ENCODE data around the gene LTK. TPM values are rescaled to one million over a fixed set of nuclear protein-coding genes. Genes with fewer than 3 reads are reported as not detected.
A peak's percentile ranks its signal among the peaks of the same experiment; 100 is the strongest.

LTK gene
- total RNA-seq, 1 experiment from 2014 or later, result 0.07 TPM

DNA sequence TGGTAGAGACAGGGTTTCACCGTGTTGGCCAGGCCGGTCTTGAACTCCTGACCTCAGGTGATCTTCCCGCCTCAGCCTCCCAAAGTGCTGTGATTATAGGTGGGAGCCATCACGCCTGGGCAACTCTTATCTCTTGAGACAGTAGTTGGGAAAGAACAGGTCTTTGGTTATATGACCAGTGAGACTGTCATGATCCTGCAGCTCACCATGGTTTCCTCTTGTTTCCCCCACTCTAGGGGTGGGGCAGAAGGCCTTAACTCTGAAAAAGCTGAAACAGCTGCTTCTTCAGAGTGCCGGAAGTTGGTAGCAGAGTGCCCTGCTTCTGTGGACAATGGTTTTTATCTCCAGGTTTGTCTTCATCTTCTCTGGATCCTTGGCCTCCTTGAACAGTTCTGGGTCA, 40.7 kb upstream of the LTK start:
- no peak overlapping the region for H3K4me3 ChIP-seq (ENCODE audit: low read length)
- ChIA-PET POLR2A (ENCODE audit: unreplicated experiment) (no interaction called here), CTCF (no interaction called here)
- no peak for DNase-seq
- TF ChIP-seq EZH2 (IDR thresholded peaks at IDR 0.05; ENCODE audit: low read length, unreplicated experiment) (no peak), EZH2phosphoT487 (IDR thresholded peaks at IDR 0.05; ENCODE audit: borderline replicate concordance, low read length) (no peak)
- TF ChIP-seq, protein P1, sequence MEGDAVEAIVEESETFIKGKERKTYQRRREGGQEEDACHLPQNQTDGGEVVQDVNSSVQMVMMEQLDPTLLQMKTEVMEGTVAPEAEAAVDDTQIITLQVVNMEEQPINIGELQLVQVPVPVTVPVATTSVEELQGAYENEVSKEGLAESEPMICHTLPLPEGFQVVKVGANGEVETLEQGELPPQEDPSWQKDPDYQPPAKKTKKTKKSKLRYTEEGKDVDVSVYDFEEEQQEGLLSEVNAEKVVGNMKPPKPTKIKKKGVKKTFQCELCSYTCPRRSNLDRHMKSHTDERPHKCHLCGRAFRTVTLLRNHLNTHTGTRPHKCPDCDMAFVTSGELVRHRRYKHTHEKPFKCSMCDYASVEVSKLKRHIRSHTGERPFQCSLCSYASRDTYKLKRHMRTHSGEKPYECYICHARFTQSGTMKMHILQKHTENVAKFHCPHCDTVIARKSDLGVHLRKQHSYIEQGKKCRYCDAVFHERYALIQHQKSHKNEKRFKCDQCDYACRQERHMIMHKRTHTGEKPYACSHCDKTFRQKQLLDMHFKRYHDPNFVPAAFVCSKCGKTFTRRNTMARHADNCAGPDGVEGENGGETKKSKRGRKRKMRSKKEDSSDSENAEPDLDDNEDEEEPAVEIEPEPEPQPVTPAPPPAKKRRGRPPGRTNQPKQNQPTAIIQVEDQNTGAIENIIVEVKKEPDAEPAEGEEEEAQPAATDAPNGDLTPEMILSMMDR (conservative IDR thresholded peaks at IDR 0.05; ENCODE audit: low read depth, low read length), result no peak
- no peaks in the 10 kb centered on the region for H3K9me3 ChIP-seq (ENCODE audit: low read length)
- H4K20me1 ChIP-seq (ENCODE audit: low read length), result no peaks in the 10 kb centered on the region
- H3K4me2 ChIP-seq (ENCODE audit: low read length), result no peak overlapping the region
- no peaks in the 10 kb centered on the region for H3K27me3 ChIP-seq (ENCODE audit: low read length)
- no peaks in the 10 kb centered on the region for H3K36me3 ChIP-seq (ENCODE audit: low read depth, low read length)
- H3K79me2 ChIP-seq (ENCODE audit: low read length), result no peaks in the 10 kb centered on the region
- H3F3A ChIP-seq (ENCODE audit: low read length, unreplicated experiment), result no peaks in the 10 kb centered on the region
- no peak overlapping the region for H2AFZ ChIP-seq (ENCODE audit: low read length)
- no peak overlapping the region for H3K27ac ChIP-seq (ENCODE audit: low read length)
- no peak overlapping the region for H3K9ac ChIP-seq (ENCODE audit: low read length)
- H3K4me1 ChIP-seq (ENCODE audit: insufficient read depth, low read length), result peaks cover 16% of the 10 kb centered on the region
- no peak for ATAC-seq
- H3K9me2 ChIP-seq (replicated peaks; ENCODE audit: low read length), result no peaks in the 10 kb centered on the region
- intact Hi-C loops (cut with micrococcal nuclease), result no loop called here
- BruUV-seq (replicated peaks), result no TSS peak

DNA sequence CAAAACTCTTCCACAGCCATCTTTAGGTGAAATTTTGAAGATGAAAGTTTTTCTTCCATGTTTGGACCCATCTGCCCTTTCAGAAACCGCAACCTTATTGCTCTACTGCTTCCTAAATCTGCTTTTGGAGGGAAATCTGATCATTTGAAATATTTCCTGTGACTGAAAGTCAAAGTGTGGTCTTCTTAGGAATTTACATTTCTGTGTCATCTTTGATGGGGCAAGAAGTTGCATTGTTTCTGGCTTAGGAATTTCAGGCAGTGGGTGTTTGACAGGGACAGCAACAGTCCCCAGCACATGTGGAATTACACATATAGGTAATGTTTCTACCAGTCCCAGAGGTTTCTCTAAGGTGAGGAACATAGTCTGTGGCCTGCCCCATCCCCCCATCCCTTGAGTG, 40.1 kb upstream of the LTK start:
- Histone ChIP-seq H4K20me1 (ENCODE audit: low read length) (no peaks in the 10 kb centered on the region), H3K27ac (ENCODE audit: low read length) (no peak overlapping the region), H3K4me2 (ENCODE audit: low read length) (no peak overlapping the region), H2AFZ (ENCODE audit: low read length) (no peak overlapping the region), H3K4me3 (ENCODE audit: low read length) (no peak overlapping the region), H3K4me1 (ENCODE audit: insufficient read depth, low read length) (peaks cover 16% of the 10 kb centered on the region), H3K9ac (ENCODE audit: low read length) (no peak overlapping the region), H3K27me3 (ENCODE audit: low read length) (no peaks in the 10 kb centered on the region), H3K79me2 (ENCODE audit: low read length) (no peaks in the 10 kb centered on the region), H3K9me3 (ENCODE audit: low read length) (no peaks in the 10 kb centered on the region), H3F3A (ENCODE audit: low read length, unreplicated experiment) (no peaks in the 10 kb centered on the region), H3K36me3 (ENCODE audit: low read depth, low read length) (no peaks in the 10 kb centered on the region), H3K9me2 (replicated peaks; ENCODE audit: low read length) (no peaks in the 10 kb centered on the region)
- ChIA-PET CTCF (no interaction called here), POLR2A (ENCODE audit: unreplicated experiment) (no interaction called here)
- DNase-seq, result peak; percentile 6
- intact Hi-C loops (cut with micrococcal nuclease), result no loop called here
- TF ChIP-seq EZH2 (IDR thresholded peaks at IDR 0.05; ENCODE audit: low read length, unreplicated experiment) (no peak), EZH2phosphoT487 (IDR thresholded peaks at IDR 0.05; ENCODE audit: borderline replicate concordance, low read length) (no peak)
- TF ChIP-seq, protein P1 (conservative IDR thresholded peaks at IDR 0.05; ENCODE audit: low read depth, low read length), result no peak
- no peak for ATAC-seq
- BruUV-seq (replicated peaks), result no TSS peak

DNA sequence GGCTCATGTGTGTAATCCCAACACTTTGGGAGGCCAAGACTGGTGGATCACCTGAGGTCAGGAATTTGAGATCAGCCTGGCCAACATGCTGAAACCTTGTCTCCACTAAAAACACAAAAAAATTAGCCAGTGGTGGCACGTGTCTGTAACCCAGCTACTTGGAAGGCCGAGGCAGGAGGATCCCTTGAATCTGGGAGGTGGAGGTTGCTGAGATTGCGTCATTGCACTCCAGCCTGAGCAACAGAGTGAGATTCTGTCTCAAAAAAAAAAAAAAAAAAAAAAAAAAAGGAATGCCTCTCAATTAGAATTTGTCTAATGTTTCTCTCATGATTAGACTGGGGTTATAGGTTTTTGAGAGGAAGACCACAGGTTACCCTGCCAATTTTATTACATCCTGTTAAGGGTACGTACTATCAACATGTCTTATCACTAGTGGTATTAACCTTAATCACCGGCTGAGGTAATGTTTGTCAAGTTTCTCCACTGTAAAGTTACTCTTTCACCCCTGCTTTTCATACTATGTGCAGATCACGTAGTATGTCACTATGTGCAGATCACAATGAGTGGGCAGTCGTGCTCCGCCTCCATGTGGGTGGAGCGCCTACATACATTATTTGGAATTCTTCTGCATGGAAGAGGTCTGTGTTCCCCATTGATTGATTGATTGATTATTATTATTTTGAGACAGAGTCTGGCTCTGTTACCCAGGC, 36.6 kb upstream of the LTK start:
- no peak overlapping the region for H3K4me2 ChIP-seq (ENCODE audit: low read length)
- H3F3A ChIP-seq (ENCODE audit: low read length, unreplicated experiment), result no peaks in the 10 kb centered on the region
- H3K9me3 ChIP-seq (ENCODE audit: low read length), result no peaks in the 10 kb centered on the region
- BruUV-seq (replicated peaks), result no TSS peak
- H3K4me3 ChIP-seq (ENCODE audit: low read length), result no peak overlapping the region
- DNase-seq (no peak), ATAC-seq (no peak)
- intact Hi-C loops (cut with micrococcal nuclease), result no loop called here
- no peaks in the 10 kb centered on the region for H3K27me3 ChIP-seq (ENCODE audit: low read length)
- H3K9me2 ChIP-seq (replicated peaks; ENCODE audit: low read length), result no peaks in the 10 kb centered on the region
- no peak overlapping the region for H3K9ac ChIP-seq (ENCODE audit: low read length)
- CTCF ChIA-PET, result no interaction called here
- no peak for TF ChIP-seq EZH2 (IDR thresholded peaks at IDR 0.05; ENCODE audit: low read length, unreplicated experiment)
- H3K36me3 ChIP-seq (ENCODE audit: low read depth, low read length), result no peaks in the 10 kb centered on the region
- no peaks in the 10 kb centered on the region for H4K20me1 ChIP-seq (ENCODE audit: low read length)
- POLR2A ChIA-PET (ENCODE audit: unreplicated experiment), result no interaction called here
- H2AFZ ChIP-seq (ENCODE audit: low read length), result no peak overlapping the region
- no peak overlapping the region for H3K27ac ChIP-seq (ENCODE audit: low read length)
- H3K4me1 ChIP-seq (ENCODE audit: insufficient read depth, low read length), result peaks cover 22% of the 10 kb centered on the region
- no peaks in the 10 kb centered on the region for H3K79me2 ChIP-seq (ENCODE audit: low read length)

Measured in PC-3 (cell line).